GM21529 (cell line): Measurements from ENCODE around the gene SYT7.

Experiments
- ATAC-seq: cut with Tn5 transposase; IDR thresholded peaks from one replicate; pipeline ENCODE4 v1.9.1; 2021; ENCODE audit not compliant: unreplicated experiment

The SYT7 gene

GRCh38 chr11:61502522-61502921, 78.4 kb downstream of the SYT7 start:
- ATAC-seq = no peak

DNA sequence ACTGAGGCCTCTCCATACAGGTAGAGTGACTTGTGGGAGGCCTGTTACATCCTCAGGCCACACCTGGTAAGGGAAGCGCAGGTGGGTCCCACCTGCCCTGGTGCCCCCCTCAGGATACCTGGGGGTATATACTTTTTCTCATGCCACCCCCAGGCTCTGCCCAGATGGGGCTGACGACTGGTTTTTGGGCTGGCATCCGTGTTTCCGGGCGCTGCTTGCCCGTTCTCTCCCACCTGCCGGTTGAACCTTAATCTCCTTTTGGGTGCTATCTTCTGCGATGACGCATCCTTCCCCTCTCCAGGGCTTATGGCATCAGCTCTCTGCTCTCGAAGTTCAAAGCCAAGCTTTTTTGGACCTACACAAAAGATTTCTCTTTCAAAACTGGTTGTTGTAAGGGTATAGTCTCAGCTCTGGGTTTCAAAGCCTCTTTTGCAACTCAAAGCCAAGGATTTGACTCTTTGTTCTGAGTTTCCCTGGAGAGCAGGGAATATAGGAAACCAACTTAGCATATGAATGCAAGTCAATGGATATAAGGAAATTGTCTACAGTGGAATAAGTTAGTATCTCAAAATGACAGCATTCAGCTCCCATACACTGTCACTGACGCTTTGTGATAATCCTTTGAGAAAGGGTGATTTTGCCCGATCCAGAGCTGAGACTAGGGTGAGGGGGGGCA, 80.9 kb downstream of the SYT7 start:
- ATAC-seq = no peak

DNA sequence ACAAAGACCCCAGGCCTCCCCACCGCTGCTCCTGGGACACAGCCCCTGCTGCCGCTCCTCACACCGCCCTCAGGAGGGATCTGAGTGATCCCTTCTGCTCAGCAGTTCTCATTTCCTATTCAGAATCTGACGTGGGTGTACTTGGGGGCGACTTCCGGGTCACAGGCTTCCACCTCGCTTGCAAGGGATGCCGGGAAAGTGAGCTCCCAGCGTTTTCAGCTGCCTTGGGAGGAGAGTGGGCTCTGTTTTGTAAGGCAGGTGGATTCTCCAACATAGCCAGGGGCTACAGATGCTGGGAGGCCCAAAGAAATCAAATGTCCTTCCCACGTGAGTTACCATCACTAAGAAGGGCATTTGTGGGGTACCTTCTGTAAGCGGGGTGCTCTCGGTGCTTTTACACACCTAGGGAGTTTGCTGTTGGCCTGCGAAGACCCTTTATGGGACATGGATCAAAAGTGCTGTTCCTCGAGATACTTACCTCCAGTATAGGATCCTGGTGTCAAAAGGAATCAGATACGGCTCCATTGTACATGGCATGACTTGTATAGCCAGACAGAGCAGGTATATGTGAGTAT, 82.0 kb downstream of the SYT7 start:
- ATAC-seq = no peak

DNA sequence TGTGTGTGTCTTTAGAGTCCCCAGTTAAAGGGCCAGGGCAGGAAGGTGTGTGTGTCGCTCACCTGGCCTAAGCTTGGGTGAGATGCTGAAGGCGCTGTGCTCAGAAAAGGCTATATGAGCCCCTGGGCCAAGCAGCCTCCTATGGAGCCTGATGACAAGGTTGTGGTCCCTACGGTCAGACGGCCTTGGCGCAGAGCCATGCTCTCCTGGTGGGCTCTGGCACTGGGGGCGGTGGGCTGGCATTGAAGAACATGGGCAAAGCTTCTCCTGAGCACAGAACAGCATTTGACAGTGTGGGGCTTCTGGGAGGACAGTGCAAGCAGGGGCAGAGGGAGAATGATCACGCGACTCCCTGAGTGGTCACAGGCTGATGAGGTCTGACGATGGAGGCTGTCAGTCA, 83.0 kb downstream of the SYT7 start:
- no peak for ATAC-seq

GRCh38 chr11:61497473-61497872, 83.4 kb downstream of the SYT7 start:
- ATAC-seq = no peak

- no peak for ATAC-seq
These were observed 84.1 kb downstream of the SYT7 start for GRCh38 chr11:61496602-61497400.

- no peak for ATAC-seq
These were observed 84.9 kb downstream of the SYT7 start for GRCh38 chr11:61495801-61496601.

DNA sequence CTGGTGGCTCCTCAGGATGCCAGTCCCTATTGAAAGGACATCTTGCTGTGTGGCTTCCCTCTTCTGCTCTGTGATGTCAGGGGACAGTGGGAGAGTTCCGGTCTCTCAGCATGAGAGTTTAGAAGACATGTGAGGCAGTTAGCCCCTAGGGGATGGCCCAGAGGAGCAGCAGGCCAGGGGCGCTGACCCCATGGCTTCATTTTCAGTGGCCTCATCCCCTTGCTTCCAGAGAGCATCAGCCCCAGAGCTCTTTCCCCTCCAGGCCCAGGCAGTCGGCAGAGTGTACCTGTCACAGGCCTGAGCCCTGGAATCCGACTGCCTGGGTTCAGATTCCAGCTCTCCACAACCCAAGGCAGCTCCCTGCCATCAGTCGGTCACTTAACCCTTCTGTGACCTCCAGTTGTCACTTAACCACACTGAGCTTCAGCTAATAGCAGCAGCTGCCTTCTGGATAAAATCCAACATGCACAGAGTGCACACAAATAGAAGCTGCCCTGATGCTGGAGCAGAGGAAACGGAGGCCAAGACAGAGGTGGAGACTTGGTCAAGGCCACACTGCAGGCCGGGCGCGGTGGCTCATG, 86.4 kb downstream of the SYT7 start:
- ATAC-seq = no peak

GRCh38 chr11:61491736-61492395, 89.0 kb downstream of the SYT7 start:
- no peak for ATAC-seq

DNA sequence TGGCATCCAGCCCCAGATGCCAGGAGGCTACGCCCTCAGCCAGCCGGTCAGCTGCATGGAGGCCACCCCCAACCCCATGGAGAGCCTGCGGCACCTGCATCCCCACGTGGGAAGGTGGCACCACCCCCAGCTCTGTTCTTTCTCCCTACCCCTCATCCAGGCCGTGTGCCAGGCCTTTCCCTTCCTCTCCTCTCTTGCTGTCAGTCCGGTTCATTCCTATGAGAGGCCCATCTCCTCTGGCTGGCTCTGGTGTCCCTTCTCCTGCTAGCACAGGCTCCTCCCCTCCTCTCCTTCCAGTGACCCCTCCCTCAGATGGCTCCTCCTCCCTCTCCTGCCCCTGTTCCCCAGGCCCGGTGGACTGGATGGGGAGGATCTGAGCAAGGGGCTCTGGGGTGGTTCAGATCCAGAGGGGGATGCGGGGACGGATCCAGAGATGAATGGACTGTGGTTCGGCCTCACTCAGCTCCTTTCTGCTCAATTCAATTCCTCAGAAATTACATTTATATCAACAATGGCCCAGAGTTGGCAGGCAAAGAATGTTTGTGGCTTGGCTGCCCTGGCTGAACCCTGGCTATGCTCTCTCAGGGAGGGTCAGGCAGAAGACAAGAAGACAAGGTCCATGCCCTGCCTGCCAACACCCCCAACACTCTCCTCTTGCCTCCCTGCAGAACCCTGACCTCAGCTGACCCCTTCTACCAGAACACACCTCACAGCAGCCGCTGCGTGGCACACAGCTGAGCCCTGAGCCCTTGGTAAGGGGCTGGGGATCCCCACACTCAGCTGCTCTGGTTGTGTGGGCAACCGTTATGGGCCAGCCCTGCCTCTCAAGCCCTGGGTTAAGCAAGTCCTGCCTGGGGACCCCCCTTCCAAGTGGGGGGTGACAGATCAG, 90.8 kb downstream of the SYT7 start:
- no peak for ATAC-seq

DNA sequence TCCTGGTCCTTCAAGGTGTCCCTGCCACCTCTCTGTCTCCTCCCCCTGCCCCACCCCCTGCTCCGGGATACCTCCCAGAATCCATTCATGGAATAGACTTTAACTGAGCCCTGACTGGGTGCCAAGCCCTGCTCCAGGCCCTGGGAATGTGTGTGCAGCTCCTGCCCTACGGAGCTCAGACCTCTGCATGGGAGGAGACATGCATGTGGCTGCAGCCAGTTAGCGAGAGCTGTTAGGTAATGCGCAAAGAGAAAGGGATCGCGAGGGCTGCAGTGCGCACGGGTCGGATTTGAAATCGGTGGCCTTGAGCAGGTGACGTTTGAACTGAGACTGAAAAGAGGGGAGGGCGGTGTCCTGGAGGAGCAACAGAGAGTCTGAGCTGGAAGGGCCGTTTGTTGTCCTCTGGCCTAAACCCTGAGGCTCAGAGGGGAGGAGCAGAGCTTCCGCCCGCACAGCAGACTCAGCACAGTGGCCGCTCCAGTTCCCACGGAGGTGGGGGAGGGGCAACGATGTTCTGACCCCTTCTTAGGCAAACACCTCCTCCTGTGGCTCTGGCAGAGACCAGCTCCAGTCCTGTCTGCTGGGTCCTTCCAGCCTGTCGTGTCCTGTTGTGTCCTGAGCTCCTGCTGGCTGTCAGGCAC, 92.1 kb downstream of the SYT7 start:
- no peak for ATAC-seq

- no peak for ATAC-seq
These were observed 93.4 kb downstream of the SYT7 start for GRCh38 chr11:61487342-61488025.

- ATAC-seq = no peak
These were observed 94.1 kb downstream of the SYT7 start for GRCh38 chr11:61486779-61487178.

DNA sequence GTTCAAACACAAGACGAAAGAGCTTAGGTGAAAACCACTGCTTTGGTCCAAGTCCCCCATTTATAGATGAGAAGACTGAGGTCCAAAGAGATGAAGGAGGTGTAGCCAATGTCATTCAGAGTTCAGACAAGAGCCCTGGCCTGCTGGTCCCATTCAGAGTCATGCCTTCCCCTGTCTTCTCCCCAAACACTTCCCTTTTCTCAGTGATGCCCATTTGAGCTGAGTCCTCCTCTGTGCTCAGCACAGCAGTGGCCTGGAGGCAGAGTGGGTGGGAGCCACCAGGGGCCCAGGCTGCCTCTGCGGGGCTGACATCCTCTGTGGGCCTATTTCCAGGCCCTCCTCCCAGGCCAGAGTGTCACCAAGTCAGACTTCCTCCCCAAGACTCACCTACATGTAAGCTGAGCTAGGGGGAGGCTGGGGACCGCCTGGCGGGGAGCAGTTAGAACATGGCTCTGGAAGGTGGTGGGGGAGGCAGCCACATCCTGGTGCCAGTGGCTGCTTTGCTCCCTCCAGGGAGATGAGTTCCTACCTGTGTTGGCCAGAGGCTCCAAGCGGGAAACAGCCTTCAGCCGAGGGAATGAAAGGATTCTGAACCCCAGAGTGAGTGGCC, 94.8 kb downstream of the SYT7 start:
- ATAC-seq = no peak

DNA sequence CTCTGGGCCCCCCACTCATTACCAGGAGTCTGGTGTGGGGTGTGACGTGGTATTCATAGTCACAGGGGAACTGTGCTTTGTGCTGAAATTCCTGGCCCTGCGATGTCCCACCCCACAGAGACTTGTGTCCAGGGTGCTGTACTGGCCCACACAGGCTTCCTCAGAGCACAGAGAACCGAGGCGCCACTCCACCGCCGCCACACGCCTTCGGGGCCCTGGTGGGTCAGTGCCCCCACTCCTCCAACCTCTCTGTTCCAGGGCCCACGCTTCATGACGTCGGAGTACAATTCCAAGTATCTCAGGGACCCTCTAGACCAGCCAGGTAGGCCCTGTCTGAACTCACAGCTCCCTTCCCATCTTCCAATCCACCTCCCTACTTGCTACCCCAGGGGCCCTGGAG, 95.8 kb downstream of the SYT7 start:
- no peak for ATAC-seq

GRCh38 chr11:61484541-61484940, 96.3 kb downstream of the SYT7 start:
- ATAC-seq = no peak

GRCh38 chr11:61482513-61482912, 98.4 kb downstream of the SYT7 start:
- ATAC-seq = no peak

GRCh38 chr11:61481806-61482205, 99.1 kb downstream of the SYT7 start:
- ATAC-seq = no peak
